ENCODE measurements around the gene RAB8B.

- TF ChIP-seq CTCF (IDR thresholded peaks at IDR 0.05; ENCODE audit: poor library complexity) (no peak), EZH2 (IDR thresholded peaks at IDR 0.05; ENCODE audit: borderline replicate concordance) (no peak)
Observed at GRCh38 chr15:63200464-63201249, 11.3 kb downstream of the RAB8B start.
